GM12891 (cell line): ENCODE measurements around the gene DTD1.

ENCODE experiments used
- PAX5 ChIP-seq: IDR thresholded peaks from 2 replicates; pipeline ENCODE4 v1.6.1; 2011; ENCODE audit warnings: low read length, moderate library complexity, mild to moderate bottlenecking; ENCODE audit not compliant: insufficient read depth, severe bottlenecking
- POLR2A ChIP-seq: IDR thresholded peaks from 2 replicates; pipeline ENCODE4 v1.6.1; 2011; ENCODE audit warnings: low read depth, low read length, control low read depth
- POLR2AphosphoS5 ChIP-seq: IDR thresholded peaks from 2 replicates; pipeline ENCODE4 v1.6.1; 2011; ENCODE audit warnings: low read depth, low read length, control low read depth
- POU2F2 ChIP-seq: IDR thresholded peaks from 2 replicates; pipeline ENCODE4 v1.6.1; 2011; ENCODE audit warnings: low read depth, mild to moderate bottlenecking, control low read depth, low read length, moderate library complexity
- SPI1 ChIP-seq: IDR thresholded peaks from 2 replicates; pipeline ENCODE4 v1.6.1; 2011; ENCODE audit warnings: low read depth, low read length, control low read depth
- TAF1 ChIP-seq: IDR thresholded peaks from 2 replicates; pipeline ENCODE4 v1.6.1; 2011; ENCODE audit warnings: low read depth, low read length, control low read depth

GRCh38 chr20:18669241-18670019, 81.6 kb downstream of the DTD1 start:
- TF ChIP-seq POLR2A = no peak
- TF ChIP-seq SPI1 = no peak
- no peak for TF ChIP-seq TAF1
- TF ChIP-seq POLR2AphosphoS5 = no peak
- TF ChIP-seq POU2F2 = no peak
- no peak for TF ChIP-seq PAX5
